HG03342 (cell line): ENCODE data around the gene NLK.
"Not testable (repeated sequence)": the region's sequence is repeated elsewhere in the genome, so short reads cannot be mapped to it uniquely, and the experiment has no call there.

Experiments
- ATAC-seq: cut with Tn5 transposase; IDR thresholded peaks from one replicate; pipeline ENCODE4 v1.9.1; 2021; ENCODE audit warnings: mild to moderate bottlenecking, moderate library complexity; ENCODE audit not compliant: unreplicated experiment

The NLK gene

GRCh38 chr17:28071891-28072606 lies 29.6 kb downstream of the NLK start:
- ATAC-seq, result no peak

- ATAC-seq, result no peak
Measured at GRCh38 chr17:28072936-28073533, 30.6 kb downstream of the NLK start.

DNA sequence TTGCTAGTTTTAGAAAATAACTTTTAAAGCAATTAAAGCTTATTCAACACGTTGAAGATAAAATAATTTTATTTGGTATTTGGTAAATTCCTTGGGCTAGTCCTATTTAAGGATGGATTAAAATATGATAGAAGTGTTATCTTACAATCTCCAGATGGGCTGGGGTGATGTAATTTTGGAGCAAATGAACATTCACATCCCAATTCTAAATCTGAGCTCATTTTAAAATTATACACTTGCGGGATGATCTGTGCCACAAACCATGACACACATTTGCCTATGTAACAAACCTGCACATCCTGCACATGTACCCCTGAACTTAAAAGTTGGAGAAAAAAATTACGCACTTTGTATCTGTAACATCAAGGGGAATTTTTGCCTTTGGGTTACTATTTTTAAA lies 31.5 kb downstream of the NLK start:
- no peak for ATAC-seq

GRCh38 chr17:28076144-28076543 lies 33.7 kb downstream of the NLK start:
- ATAC-seq, result no peak

- not testable (repeated sequence) for ATAC-seq
Measured at GRCh38 chr17:28077140-28077539, 34.7 kb downstream of the NLK start.

GRCh38 chr17:28078341-28079229 lies 36.1 kb downstream of the NLK start:
- ATAC-seq, result no peak

DNA sequence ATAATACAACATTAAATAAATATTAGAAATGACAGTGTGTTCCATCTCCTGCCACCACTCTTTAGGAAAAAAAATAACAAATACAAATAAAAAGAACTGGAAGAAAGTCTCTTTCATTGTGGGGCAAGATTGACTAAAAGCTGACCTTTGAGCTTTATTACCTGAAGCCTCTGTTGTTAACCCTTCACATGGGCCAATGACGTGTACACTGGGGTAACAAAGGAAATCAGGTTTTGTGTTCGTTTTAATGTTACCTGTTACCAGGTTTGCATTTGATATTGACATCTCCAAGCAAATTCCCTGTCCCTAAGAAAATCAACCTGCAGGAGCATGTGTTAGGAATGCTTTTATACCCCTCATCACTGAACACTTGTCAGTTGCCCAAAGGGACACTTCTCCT lies 39.0 kb downstream of the NLK start:
- no peak for ATAC-seq

DNA sequence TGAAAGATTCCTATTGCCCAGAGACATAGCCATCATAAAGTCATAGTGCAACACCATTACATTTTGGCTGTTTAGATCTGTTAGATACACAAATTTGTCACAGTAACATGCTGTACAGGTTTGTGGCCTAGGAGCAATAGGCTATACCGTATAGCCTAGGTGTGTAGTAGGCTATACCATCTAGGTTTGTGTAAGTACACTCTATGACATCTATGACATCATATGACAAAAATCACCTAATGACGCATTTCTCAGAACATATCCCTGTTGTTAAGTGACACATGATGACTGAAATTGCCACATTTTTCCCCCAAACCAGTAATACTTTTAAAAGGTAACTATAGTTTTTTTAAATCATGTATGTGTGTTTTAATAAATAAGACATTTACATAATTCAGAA lies 43.3 kb downstream of the NLK start:
- ATAC-seq, result no peak

DNA sequence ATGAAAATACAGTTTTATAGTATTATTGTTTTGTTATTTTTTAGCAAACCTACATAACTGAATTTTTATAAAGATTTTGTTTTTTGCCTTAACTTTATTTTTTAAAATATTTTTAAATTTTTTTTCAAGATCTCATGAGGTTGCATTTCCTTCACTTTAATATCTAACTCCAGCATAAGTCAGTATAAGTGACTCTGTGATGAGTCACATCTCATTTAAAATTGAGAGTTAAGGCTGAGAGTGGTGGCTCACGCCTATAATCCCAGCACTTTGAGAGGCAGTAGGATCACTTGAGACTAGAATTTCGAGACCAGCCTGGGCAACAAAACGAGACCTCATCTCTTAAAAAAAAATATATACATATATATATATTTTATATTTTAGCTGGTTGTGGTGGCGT lies 44.0 kb downstream of the NLK start:
- no peak for ATAC-seq

- ATAC-seq, result no peak
Measured at GRCh38 chr17:28087743-28088142, 45.3 kb downstream of the NLK start.

DNA sequence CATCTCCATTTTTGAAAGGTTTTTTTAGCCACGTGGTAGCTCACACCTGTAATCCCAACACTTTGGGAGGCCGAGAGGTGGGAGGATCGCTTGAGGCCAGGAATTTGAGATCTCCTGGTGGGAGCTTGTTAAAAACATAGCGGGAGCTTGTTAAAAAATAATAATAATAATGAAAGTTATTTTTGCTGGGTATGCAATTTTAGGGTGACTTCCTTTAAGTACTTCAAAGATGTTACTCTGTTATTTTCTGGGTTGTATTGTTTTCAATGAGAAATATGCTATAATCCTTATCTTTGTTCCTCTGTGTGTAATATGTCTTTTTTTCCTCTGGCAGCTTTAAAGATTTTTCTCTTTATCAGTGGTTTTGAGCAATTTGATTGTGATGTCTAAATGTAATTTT lies 48.1 kb downstream of the NLK start:
- ATAC-seq, result no peak

DNA sequence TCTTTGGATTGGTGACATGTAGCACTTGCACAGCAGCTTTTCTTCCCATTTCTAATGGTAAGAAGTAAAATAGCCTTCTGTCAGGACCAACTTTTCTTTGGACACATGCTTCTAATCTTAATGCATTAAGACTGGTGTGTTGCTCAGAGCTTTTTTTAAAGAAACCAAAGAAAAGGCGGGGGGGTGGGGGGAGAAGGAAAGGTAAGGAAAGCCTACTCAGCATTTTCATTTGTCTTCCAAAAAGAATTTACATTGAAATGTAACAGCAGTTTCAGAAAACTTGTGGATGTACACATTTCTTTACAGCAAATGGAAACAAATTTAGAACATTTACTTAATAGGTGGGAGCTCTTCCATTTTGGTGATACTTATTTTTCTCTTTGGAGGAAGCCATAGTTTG lies 49.6 kb downstream of the NLK start:
- ATAC-seq, result no peak

DNA sequence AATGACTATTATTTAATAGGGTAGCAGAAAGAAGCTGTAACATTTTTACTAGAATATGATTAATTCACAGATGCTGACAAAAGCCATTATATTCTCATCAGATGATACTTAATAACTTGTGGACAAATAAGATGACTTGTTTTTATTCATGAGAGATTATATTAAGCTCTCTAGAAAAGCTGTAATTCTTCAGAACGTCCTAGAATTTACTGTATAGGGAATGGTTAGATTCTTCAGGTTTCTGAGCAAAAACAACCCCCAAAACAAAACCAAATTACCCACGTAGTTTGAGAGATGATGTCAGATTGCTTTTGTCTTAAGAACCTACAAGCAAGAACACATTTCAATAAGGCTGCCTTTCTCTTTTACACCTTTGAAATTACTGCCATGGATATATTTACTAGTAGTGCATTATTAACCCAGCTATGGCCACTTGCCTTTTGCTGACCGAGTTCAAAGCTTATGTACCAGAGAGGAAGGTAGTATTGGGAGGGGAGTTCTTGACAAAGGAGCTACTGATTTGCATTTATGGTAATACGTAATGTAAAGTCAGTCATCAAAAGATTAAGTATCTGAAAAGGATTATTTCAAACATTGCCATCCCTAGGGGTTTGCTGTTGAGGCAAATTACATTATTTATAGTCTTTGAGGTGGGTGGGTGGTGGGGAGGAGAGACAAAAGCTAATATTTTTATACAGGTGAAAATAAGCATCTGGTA lies 51.7 kb downstream of the NLK start:
- no peak for ATAC-seq

DNA sequence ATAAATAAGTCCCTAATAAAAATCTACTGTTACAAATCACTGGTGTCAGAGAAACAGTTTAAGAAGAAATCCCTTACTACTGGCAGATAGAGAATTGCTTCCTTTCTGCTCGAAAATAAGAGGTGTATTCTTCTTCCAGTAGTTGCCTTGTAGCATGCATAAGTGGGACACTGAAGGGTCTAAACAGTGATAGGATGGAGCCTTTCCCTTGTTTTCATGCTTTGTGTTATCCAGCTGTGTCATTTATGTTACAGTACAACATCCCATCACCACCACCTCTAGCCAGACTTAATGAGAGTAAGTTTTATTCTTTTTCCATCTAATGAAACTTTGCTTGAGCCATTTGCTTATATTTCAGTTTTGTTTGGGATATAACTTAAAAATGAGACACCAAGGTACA lies 54.3 kb downstream of the NLK start:
- ATAC-seq, result no peak

DNA sequence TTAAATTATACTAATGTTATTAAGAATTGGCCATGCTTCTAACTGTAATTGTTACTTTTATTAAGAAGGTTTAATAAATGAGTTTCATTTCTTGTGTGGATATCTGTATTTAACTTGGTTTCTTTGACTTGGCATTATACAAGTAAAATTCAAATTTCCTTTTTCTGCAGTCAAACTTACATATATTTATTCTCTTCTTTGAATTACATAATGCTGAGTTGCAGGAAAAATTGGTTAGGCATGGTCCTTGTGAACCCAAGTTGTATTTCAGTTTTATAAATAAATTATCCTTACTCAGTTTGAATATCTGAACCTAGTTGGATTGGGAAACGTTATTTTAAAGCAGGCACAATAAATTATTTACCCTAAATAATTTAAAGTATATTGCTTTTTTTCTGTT lies 54.8 kb downstream of the NLK start:
- ATAC-seq, result no peak

GRCh38 chr17:28097901-28098300 lies 55.4 kb downstream of the NLK start:
- peak; percentile 72 for ATAC-seq

GRCh38 chr17:28098591-28098990 lies 56.1 kb downstream of the NLK start:
- not testable (repeated sequence) for ATAC-seq

DNA sequence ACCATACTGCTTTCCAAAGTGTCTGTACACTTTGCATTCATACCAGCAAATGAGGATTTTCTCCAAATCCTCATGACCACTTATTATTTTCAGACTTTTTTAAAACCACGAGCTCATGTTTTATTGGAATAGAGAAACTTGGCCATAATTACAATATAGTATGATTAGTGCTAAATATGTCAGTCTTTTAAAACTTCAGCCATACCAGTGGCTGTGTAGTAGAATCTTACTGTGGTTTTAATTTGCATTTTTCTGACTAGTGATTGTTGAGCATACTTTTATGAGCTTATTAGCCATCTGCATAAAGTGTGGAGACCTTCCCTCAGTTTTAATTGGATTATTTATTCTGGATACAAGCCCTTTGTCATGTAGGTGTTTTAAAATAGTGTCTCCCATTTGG lies 57.8 kb downstream of the NLK start:
- ATAC-seq, result no peak

DNA sequence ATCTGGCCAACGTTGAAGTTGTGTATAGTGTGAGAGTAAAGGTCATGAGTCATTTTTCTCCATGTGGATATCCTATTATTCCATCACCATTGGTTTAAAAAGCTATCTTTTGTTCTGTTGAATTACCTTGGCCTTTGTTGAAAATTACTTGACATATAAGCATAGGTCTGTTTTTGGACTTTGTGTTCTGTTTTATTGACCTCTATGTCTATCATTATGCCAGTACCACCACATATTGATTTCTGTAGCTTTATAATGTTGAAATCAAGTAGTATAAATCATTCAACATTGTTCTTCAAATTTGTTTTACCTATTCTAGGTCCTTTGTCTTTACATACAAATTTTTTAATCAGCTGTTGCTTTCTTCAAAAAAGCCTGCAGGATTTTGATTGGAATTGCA lies 58.5 kb downstream of the NLK start:
- ATAC-seq, result no peak

DNA sequence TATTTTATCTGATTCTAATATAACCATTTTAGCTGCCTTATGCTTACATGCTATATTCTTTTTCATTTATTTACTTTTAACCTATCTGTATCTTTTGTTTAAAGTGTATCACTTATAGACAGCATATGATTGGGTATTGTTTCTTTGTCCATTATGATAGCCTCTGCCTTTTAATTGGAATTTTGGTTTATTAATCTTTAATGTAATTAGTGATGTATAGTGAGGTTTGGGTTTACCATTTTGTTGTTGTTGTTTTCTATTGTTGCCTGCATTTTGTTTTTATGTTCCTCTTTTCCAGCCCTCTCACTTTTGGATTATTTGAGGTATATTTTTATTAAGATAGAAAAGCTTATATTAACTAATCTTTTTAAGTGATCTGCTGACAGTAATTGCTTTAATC lies 59.4 kb downstream of the NLK start:
- no peak for ATAC-seq

DNA sequence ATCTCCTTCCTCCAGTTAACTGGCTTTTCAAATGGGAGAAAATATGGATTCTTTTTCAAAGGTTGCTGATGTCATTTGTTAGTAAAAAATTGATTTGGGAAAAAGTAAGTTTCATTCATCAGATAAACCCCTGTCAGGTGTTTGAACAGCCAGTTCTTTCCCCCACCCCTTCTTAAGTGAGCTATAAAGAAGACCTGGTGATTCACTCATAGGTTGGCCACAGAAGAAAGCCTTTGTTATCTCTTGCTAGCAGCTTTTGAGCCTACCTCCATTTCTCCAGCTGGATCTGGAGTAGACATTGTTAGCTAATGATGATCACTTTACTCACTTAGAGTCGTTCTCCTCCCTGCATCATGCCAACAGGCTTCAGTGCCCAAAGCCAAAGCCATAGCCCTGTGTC lies 63.0 kb downstream of the NLK start:
- ATAC-seq, result no peak
